Endodermal cell (in vitro differentiated cells): ENCODE measurements around the gene FHAD1. TPM values are rescaled to one million over a fixed set of nuclear protein-coding genes. Genes with fewer than 3 reads are reported as not detected.

Source experiments
- DNase-seq: peaks from one replicate; pipeline ENCODE4 v3.0.0-alpha.2; 2017
- H3K27ac ChIP-seq: 2 replicates; pipeline ENCODE4 v1.5.1; 2013; ENCODE audit warnings: mild to moderate bottlenecking, low read depth, low read length, moderate library complexity
- H3K27me3 ChIP-seq: 2 replicates; pipeline ENCODE4 v1.6.1; 2013; ENCODE audit warnings: mild to moderate bottlenecking, low read length, moderate library complexity; ENCODE audit not compliant: insufficient read depth, control insufficient read depth, poor library complexity, severe bottlenecking
- H3K36me3 ChIP-seq: 2 replicates; pipeline ENCODE4 v1.7.0; 2013; ENCODE audit warnings: mild to moderate bottlenecking, low read length, moderate library complexity; ENCODE audit not compliant: control insufficient read depth, insufficient read depth
- H3K4me1 ChIP-seq: one replicate; pipeline ENCODE4 v1.7.0; 2013; ENCODE audit warnings: low read length; ENCODE audit not compliant: control insufficient read depth, insufficient read depth
- H3K4me3 ChIP-seq: 2 replicates; pipeline ENCODE4 v1.5.1; 2013; ENCODE audit warnings: mild to moderate bottlenecking, low read length, moderate library complexity
- H3K9ac ChIP-seq: 2 replicates; pipeline ENCODE4 v1.6.1; 2013; ENCODE audit warnings: mild to moderate bottlenecking, low read length, moderate library complexity; ENCODE audit not compliant: poor library complexity, severe bottlenecking; ENCODE audit errors: extremely low read depth
- H3K9me3 ChIP-seq: 2 replicates; pipeline ENCODE4 v1.6.1; 2013; ENCODE audit warnings: mild to moderate bottlenecking, low read length, moderate library complexity; ENCODE audit not compliant: control insufficient read depth
- H3K27ac Mint-ChIP-seq: 2 replicates; pipeline ENCODE4 v1.8.0; 2020; ENCODE audit warnings: mixed read lengths
- H3K27me3 Mint-ChIP-seq: 2 replicates; pipeline ENCODE4 v1.8.0; 2021; ENCODE audit warnings: mild to moderate bottlenecking, mixed read lengths; ENCODE audit not compliant: insufficient read depth
- H3K36me3 Mint-ChIP-seq: 2 replicates; pipeline ENCODE4 v1.8.0; 2020; ENCODE audit warnings: low read depth, mixed read lengths
- H3K4me1 Mint-ChIP-seq: 2 replicates; pipeline ENCODE4 v1.8.0; 2020; ENCODE audit warnings: mixed read lengths
- H3K4me3 Mint-ChIP-seq: 2 replicates; pipeline ENCODE4 v1.8.0; 2020; ENCODE audit warnings: mild to moderate bottlenecking, moderate library complexity, mixed read lengths
- H3K9me3 Mint-ChIP-seq: 2 replicates; pipeline ENCODE4 v1.8.0; 2020; ENCODE audit warnings: mild to moderate bottlenecking, mixed read lengths
- WGBS, 2 experiments: methylation state at CpG; one replicate each; pipeline versions ENCODE4 v1.1.5 to v1.1.7; 2013; ENCODE audit warnings: missing lambda C conversion rate in 2 of 2, mixed read lengths in 1 of 2; ENCODE audit not compliant: insufficient coverage in 1 of 2, insufficient read length in 1 of 2; 5-methylcytosine and 5-hydroxymethylcytosine counted together
- total RNA-seq, 2 donors: library from RNA; stranded (reverse); fragmentation: NEBNext Ultra II Directional in 1 of 2; extraction: Animal tissue kit (Norgen Biotek cat#: 25700) in 1 of 2; gene quantifications; 2 replicates in 1 of 2; 3 replicates in 1 of 2; pipeline ENCODE4 v1.2.1, GENCODE V29; 2021
- TF ChIP-seq, protein P1 (sequence below): fragments of 200-600 bp; sonication (generic); conservative IDR thresholded peaks from 2 replicates; pipeline ENCODE4 v1.5.0; 2021; ENCODE audit warnings: antibody characterized with exemption, mild to moderate bottlenecking

Gene FHAD1
- total RNA-seq, 2 donors from 2014 or later, result 2.9 to 3.6 TPM

DNA sequence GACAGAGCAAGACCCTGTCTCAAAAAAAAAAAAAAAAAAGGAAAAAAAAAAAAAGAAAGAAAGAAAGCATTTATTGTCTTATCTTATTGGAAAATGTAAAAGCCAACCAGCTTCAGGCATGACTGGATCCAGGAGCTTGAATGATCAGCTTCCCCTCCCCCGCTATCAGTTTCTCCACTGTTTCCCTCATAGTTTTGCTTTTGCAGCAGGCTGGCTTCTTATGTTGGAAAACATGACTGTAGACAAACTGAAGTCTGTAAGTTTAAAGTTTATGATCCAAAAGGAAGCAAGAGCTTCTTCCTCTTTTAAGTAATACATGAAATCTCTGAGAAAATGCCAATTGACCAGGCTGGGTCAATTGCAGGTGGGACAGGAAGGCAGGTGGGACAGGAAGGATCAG lies 52.2 kb downstream of the FHAD1 start:
- Histone ChIP-seq H3K9me3 (no peaks in the 10 kb centered on the region), H3K4me1 (no peaks in the 10 kb centered on the region), H3K9ac (no peak overlapping the region), H3K27ac (no peak overlapping the region), H3K36me3 (no peaks in the 10 kb centered on the region), H3K27me3 (no peaks in the 10 kb centered on the region), H3K4me3 (no peak overlapping the region)
- Mint-ChIP-seq H3K9me3 (peaks cover 9% of the 10 kb centered on the region), H3K4me1 (no peaks in the 10 kb centered on the region), H3K27ac (no peak overlapping the region), H3K36me3 (peaks cover 2% of the 10 kb centered on the region), H3K27me3 (peaks cover 3% of the 10 kb centered on the region), H3K4me3 (no peak overlapping the region)
- TF ChIP-seq, protein P1, sequence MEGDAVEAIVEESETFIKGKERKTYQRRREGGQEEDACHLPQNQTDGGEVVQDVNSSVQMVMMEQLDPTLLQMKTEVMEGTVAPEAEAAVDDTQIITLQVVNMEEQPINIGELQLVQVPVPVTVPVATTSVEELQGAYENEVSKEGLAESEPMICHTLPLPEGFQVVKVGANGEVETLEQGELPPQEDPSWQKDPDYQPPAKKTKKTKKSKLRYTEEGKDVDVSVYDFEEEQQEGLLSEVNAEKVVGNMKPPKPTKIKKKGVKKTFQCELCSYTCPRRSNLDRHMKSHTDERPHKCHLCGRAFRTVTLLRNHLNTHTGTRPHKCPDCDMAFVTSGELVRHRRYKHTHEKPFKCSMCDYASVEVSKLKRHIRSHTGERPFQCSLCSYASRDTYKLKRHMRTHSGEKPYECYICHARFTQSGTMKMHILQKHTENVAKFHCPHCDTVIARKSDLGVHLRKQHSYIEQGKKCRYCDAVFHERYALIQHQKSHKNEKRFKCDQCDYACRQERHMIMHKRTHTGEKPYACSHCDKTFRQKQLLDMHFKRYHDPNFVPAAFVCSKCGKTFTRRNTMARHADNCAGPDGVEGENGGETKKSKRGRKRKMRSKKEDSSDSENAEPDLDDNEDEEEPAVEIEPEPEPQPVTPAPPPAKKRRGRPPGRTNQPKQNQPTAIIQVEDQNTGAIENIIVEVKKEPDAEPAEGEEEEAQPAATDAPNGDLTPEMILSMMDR, result no peak
- no peak for DNase-seq
- 42% methylated on average over 1 of the region's 1 CpG; no CpG with 5 or more reads in 1 of the 2 experiments for WGBS, 2 experiments

- no peak overlapping the region for H3K4me3 ChIP-seq
- Mint-ChIP-seq H3K27me3 (peaks cover 3% of the 10 kb centered on the region), H3K27ac (no peak overlapping the region), H3K4me3 (no peak overlapping the region), H3K4me1 (no peaks in the 10 kb centered on the region), H3K36me3 (peaks cover 2% of the 10 kb centered on the region), H3K9me3 (peaks cover 10% of the 10 kb centered on the region)
- WGBS, 2 experiments, result 92 to 95% methylated on average over 3 to 4 of the region's 4 CpGs
- no peaks in the 10 kb centered on the region for H3K9me3 ChIP-seq
- no peak overlapping the region for H3K27ac ChIP-seq
- H3K4me1 ChIP-seq, result no peaks in the 10 kb centered on the region
- no peak overlapping the region for H3K9ac ChIP-seq
- H3K36me3 ChIP-seq, result no peaks in the 10 kb centered on the region
- TF ChIP-seq, protein P1, result no peak
- no peaks in the 10 kb centered on the region for H3K27me3 ChIP-seq
- no peak for DNase-seq
Measured at GRCh38 chr1:15299806-15300205, 52.8 kb downstream of the FHAD1 start.

DNA sequence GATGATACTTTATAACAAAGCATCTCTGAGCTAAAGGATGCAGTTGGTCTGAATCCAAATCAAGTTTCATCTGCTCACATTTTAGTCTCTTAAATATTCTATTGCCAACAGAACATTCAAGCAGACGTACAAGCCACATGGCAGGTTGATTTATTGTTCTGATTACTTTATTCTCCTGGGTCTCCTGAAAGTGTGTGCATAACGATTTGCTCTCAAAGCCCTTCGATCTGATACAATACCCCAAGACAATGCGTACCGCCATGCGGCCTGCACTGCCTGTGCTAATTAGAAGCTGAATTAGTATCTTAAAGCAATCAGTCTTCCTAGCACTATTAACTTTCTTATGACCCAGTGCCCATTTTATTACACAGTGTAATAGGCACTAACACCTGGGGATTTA lies 56.9 kb downstream of the FHAD1 start:
- Histone ChIP-seq H3K4me3 (no peak overlapping the region), H3K36me3 (no peaks in the 10 kb centered on the region), H3K27me3 (no peaks in the 10 kb centered on the region), H3K9me3 (peaks cover 11% of the 10 kb centered on the region), H3K9ac (no peak overlapping the region), H3K4me1 (no peaks in the 10 kb centered on the region), H3K27ac (no peak overlapping the region)
- H3K27ac Mint-ChIP-seq, result no peak overlapping the region
- H3K9me3 Mint-ChIP-seq, result peaks cover 35% of the 10 kb centered on the region
- WGBS, 2 experiments, result 92 to 100% methylated on average over 3 to 6 of the region's 6 CpGs
- peaks cover 11% of the 10 kb centered on the region for H3K36me3 Mint-ChIP-seq
- no peaks in the 10 kb centered on the region for H3K4me1 Mint-ChIP-seq
- DNase-seq, result no peak
- TF ChIP-seq, protein P1, result no peak
- H3K27me3 Mint-ChIP-seq, result peaks cover 6% of the 10 kb centered on the region
- no peak overlapping the region for H3K4me3 Mint-ChIP-seq
